Measurements from ENCODE around the gene HEPACAM2. TPM values are rescaled to one million over a fixed set of nuclear protein-coding genes. Genes with fewer than 3 reads are reported as not detected.

Gene HEPACAM2
- total RNA-seq, 1 donor from 2014 or later: not detected

DNA sequence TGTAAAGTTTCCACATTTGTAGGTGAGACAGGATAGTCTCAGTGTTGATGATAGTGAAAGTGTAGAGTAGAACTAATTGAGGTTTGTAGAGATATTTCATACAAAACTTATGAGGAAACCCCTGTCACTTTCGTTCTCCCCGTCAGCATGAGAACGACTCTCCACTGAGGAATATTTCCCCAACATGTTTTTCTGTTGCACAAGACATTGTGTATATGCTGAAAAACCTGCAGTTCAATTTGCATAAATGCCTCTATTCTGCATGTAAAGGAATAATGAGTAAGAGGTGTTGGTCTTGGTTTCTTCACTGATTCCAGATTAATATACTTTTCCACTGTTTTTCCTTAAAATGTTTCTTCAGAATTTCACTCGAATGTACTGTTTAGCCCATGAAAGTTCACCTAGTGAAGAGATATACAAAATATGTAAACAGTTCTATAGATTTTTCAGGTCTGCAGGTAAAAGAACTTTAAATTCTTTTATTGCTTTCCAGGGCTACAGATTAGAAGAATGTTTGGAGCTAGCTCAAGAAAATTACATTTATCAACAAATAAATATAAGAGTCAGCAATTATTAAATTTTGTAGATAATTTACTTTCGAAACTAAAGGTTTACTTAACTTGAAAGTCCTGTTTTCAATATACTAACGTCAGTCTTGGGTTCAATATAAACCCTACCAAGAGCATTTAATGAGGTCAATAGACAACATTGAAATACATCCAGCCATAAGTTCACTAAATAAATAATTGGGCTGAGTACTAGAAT is 37.2 kb downstream of the HEPACAM2 start:
- no peak overlapping the region for H3K4me3 ChIP-seq
- H3K9me3 ChIP-seq: no peaks in the 10 kb centered on the region
- DNase-seq (ENCODE audit: low spot score in 2 of 2): no peak

DNA sequence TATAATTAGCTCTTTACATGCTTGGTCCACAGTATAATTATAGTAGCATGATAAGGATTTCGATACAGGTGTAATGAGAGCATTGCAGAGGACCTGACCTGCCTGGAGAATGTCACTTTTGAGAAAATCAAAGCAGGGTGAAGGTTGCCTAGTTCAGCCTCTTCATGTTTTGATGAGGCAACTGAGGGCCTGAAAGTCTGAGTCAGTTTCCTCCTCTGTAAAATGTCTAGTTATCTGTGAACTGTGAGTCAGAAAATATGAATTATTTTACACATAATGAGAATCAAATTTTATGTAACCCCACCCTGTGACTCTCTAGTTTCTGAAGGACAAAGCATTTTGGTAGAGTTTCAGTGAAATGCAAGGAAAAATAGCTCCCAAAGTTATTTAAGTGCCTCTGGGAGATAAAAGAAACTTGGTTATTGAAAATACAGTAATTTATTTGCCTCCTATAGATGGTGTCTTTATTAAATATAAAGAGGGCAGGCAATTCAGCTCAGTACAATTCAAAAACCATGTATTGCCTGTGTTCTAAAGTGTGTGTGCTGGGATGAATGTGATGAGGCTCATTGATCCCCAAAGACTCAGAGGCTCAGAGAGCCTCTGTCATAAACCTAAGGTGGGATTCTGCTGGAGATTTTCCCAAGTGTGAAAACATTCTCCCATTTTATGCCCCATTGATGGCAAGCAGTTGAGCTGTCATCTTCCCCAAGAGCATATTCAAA is 40.8 kb downstream of the HEPACAM2 start:
- TF ChIP-seq, protein P1, sequence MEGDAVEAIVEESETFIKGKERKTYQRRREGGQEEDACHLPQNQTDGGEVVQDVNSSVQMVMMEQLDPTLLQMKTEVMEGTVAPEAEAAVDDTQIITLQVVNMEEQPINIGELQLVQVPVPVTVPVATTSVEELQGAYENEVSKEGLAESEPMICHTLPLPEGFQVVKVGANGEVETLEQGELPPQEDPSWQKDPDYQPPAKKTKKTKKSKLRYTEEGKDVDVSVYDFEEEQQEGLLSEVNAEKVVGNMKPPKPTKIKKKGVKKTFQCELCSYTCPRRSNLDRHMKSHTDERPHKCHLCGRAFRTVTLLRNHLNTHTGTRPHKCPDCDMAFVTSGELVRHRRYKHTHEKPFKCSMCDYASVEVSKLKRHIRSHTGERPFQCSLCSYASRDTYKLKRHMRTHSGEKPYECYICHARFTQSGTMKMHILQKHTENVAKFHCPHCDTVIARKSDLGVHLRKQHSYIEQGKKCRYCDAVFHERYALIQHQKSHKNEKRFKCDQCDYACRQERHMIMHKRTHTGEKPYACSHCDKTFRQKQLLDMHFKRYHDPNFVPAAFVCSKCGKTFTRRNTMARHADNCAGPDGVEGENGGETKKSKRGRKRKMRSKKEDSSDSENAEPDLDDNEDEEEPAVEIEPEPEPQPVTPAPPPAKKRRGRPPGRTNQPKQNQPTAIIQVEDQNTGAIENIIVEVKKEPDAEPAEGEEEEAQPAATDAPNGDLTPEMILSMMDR (IDR thresholded peaks at IDR 0.05): no peak
- Histone ChIP-seq H3K4me3 (no peak overlapping the region), H3K27ac (no peak overlapping the region), H3K36me3 (no peaks in the 10 kb centered on the region), H3K4me1 (no peaks in the 10 kb centered on the region), H3K9me3 (no peaks in the 10 kb centered on the region), H3K27me3 (no peaks in the 10 kb centered on the region)
- no peak for DNase-seq (ENCODE audit: low spot score in 2 of 2)
- intact Hi-C loops (cut with DNase I): no loop called here

More for the DNA sequence above, 37.2 kb downstream of the HEPACAM2 start:
- no peak overlapping the region for H3K27ac ChIP-seq
- TF ChIP-seq, protein P1 (IDR thresholded peaks at IDR 0.05): no peak
- intact Hi-C loops (cut with DNase I): no loop called here
- no peaks in the 10 kb centered on the region for H3K36me3 ChIP-seq
- H3K4me1 ChIP-seq: no peaks in the 10 kb centered on the region
- H3K27me3 ChIP-seq: no peaks in the 10 kb centered on the region

DNA sequence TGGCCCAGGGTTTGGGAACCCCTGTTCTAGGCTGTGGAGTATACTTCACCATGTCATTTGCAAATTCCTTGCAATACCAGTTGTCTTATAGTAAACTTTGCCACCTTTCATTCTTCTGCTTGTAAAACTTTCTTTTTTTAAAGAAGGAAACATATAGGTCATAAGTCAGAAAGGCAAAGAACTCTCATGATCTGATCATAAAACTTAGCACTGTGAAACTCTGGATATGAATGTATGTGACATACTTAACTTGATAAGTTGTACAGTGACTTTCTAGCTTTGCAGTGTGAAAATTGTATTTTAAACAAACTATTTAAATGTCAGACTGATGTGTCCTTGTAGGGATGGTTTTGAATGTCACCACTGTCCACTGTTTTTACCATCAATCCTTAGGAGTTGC is 47.1 kb downstream of the HEPACAM2 start:
- no peaks in the 10 kb centered on the region for H3K27me3 ChIP-seq
- no peaks in the 10 kb centered on the region for H3K9me3 ChIP-seq
- DNase-seq (ENCODE audit: low spot score in 2 of 2): no peak
- H3K27ac ChIP-seq: no peak overlapping the region
- H3K36me3 ChIP-seq: no peaks in the 10 kb centered on the region
- H3K4me3 ChIP-seq: no peak overlapping the region
- intact Hi-C loops (cut with DNase I): no loop called here
- TF ChIP-seq, protein P1 (IDR thresholded peaks at IDR 0.05): no peak
- H3K4me1 ChIP-seq: no peaks in the 10 kb centered on the region

DNA sequence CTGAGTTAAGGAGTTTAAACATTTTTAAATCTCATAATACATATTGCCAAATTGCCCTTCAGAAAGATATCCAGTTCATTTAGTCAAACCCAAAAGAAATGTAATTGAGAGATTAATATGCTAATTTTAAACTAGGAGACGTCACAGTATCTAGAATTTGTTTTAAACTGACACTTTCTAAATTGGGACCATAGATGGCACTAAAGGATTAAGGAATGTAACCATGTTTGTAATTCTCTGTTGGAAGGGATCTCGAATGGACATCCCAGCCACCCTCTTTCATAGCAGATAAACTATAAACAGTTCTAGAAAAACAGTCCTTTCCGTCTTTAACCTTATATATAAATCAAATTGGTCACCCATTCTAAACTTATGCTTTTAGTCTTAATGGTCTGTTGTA is 48.1 kb downstream of the HEPACAM2 start:
- H3K4me3 ChIP-seq: no peak overlapping the region
- no peak for DNase-seq (ENCODE audit: low spot score in 2 of 2)
- intact Hi-C loops (cut with DNase I): no loop called here
- H3K9me3 ChIP-seq: no peaks in the 10 kb centered on the region
- H3K4me1 ChIP-seq: no peaks in the 10 kb centered on the region
- TF ChIP-seq, protein P1 (IDR thresholded peaks at IDR 0.05): no peak
- no peaks in the 10 kb centered on the region for H3K27me3 ChIP-seq
- H3K27ac ChIP-seq: no peak overlapping the region
- H3K36me3 ChIP-seq: no peaks in the 10 kb centered on the region

DNA sequence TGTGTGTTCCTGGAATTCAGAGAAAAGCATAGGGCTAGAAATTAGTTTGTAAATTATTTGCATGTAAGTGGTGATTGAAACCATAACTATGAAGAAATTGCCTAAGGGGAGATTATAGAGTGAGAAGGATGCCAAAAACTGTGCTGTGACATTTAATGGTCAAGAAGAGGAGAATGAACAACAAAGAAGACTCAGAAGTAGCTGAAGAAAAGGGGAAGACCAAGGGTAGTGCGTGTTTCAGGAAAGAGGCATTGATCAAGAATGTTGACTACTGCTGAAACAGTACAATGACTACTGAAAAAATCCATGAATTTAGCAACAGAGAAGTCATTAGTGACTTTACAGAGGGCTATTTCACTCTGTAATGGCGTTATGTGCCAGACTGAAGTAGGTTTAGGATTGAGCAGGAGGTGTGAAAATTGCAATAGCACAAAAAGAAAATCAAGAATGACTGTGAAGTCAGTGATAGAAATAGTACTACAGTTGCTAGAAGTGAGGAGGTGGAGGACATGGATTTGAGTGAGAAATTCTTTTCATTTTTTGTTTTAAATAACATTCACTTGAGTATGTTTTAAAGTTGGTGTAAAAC is 49.2 kb downstream of the HEPACAM2 start:
- intact Hi-C loops (cut with DNase I): no loop called here
- H3K36me3 ChIP-seq: no peaks in the 10 kb centered on the region
- H3K4me3 ChIP-seq: no peak overlapping the region
- no peaks in the 10 kb centered on the region for H3K27me3 ChIP-seq
- TF ChIP-seq, protein P1 (IDR thresholded peaks at IDR 0.05): no peak
- DNase-seq (ENCODE audit: low spot score in 2 of 2): no peak
- H3K4me1 ChIP-seq: no peaks in the 10 kb centered on the region
- peaks cover 0 to 1% of the 10 kb centered on the region in 2 donors for H3K9me3 ChIP-seq
- H3K27ac ChIP-seq: no peak overlapping the region
